ENCODE results near the gene NIPAL3.

The NIPAL3 gene

GRCh38 chr1:24415334-24415909 is at the start of gene NIPAL3:
TSS of gene NIPAL3 (plus strand) at chr1:24415802. CDS start at chr1:24419548, 3,746 bp downstream.
- in situ Hi-C loops (cut with MboI; ENCODE audit: low sequenced_read_pairs), result no loop called here

DNA sequence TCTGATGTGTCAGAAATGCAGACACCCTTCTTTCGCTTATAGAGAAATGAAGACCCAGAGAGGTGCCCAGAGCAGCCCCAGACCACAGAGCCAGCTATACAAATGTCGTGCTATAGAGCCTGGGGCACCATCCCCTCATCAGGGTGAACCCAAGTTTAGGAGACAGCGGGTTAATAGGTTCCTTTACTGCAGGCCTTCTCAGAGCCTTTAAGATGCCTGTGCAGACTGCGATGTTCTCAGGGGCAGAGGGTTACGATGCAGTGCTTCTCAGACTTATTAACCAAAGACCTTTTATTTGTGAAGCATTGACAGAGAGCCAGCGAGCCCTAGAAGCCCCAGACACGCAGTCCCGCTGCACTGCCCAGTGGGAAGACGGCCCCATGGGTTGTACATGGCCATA is 48.9 kb upstream of the NIPAL3 start:
- in situ Hi-C loops (cut with MboI; ENCODE audit: low sequenced_read_pairs), result no loop called here

DNA sequence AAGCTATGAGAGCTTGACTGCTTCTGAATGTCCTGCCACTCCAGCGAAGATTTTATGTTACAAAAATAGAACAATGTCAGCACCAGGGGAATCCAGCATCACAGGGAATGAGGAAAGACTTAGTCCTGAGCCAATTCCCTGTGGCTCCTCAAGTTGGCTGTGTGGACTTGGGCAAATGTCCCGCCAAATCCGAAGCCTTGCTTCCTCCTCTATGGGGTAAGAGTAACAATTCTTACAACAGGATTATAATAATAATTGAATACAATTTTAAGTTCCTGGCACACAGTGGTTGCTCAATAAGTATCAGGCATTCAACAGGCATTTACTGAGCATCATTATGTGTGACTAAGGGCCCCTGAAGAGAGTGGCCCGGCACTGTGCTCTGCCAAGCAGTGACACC is 46.4 kb upstream of the NIPAL3 start:
- in situ Hi-C loops (cut with MboI; ENCODE audit: low sequenced_read_pairs), result no loop called here

GRCh38 chr1:24369801-24370200 is 45.8 kb upstream of the NIPAL3 start:
- in situ Hi-C loops (cut with MboI; ENCODE audit: low sequenced_read_pairs), result no loop called here

GRCh38 chr1:24373044-24373443 is 42.6 kb upstream of the NIPAL3 start:
- in situ Hi-C loops (cut with MboI; ENCODE audit: low sequenced_read_pairs), result no loop called here

- in situ Hi-C loops (cut with MboI; ENCODE audit: low sequenced_read_pairs), result no loop called here
Observed at GRCh38 chr1:24373710-24374109, 41.9 kb upstream of the NIPAL3 start.

DNA sequence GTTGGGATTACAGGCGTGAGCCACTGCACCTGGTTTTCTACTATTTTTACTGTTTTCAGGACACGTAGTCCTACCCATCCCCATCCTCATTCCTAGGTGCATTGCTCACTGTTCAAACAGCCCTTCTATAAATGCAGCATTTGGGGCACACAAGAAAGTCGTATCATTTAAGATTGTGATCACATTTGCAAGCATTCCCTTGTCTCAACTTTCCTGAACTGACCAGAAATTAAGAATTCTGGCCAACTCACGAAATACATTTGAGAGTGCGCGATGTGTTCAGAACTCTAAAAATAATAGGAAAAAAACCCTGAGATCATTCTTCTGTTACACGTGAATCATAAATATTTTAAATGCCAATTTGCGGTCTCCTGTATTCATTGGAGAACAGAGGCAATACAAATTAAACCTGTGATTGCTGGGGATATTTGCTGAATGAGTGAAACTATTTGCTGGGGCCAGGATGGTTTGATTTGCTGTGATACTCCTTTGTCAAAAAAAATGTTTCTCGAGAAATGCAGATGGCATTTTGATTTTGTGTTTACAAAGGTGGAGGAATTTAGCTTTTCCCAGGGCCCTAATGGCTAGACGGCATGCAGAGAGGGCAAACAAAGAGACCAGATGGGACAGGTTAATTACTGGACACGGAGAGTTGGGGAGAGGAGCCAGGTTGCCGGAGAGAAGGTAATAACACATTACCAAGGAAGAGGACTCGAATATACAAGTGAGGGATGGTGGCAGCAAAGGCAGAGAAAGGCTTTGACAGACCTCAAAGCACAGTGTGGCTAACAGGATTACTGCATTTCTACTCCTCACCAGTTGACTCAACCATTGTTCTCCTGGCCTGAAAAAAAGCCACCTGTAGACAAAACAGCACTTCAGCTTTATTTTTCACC is 40.5 kb upstream of the NIPAL3 start:
- in situ Hi-C loops (cut with MboI; ENCODE audit: low sequenced_read_pairs), result loop anchor here (25.0 kb wide), 1 partner anchor 288 kb away; no protein-coding TSS in a partner anchor

GRCh38 chr1:24379733-24380315 is 35.8 kb upstream of the NIPAL3 start:
- in situ Hi-C loops (cut with MboI; ENCODE audit: low sequenced_read_pairs), result loop anchor here (25.0 kb wide), 1 partner anchor 293 kb away; no protein-coding TSS in a partner anchor

- in situ Hi-C loops (cut with MboI; ENCODE audit: low sequenced_read_pairs), result loop anchor here (25.0 kb wide), 1 partner anchor 293 kb away; no protein-coding TSS in a partner anchor
Observed at GRCh38 chr1:24380508-24380907, 35.1 kb upstream of the NIPAL3 start.

- in situ Hi-C loops (cut with MboI; ENCODE audit: low sequenced_read_pairs), result loop anchor here (25.0 kb wide), 1 partner anchor 294 kb away; no protein-coding TSS in a partner anchor
Observed at GRCh38 chr1:24381256-24381655, 34.3 kb upstream of the NIPAL3 start.

GRCh38 chr1:24382165-24382577 is 33.4 kb upstream of the NIPAL3 start:
- in situ Hi-C loops (cut with MboI; ENCODE audit: low sequenced_read_pairs), result loop anchor here (25.0 kb wide), 1 partner anchor 295 kb away; no protein-coding TSS in a partner anchor

DNA sequence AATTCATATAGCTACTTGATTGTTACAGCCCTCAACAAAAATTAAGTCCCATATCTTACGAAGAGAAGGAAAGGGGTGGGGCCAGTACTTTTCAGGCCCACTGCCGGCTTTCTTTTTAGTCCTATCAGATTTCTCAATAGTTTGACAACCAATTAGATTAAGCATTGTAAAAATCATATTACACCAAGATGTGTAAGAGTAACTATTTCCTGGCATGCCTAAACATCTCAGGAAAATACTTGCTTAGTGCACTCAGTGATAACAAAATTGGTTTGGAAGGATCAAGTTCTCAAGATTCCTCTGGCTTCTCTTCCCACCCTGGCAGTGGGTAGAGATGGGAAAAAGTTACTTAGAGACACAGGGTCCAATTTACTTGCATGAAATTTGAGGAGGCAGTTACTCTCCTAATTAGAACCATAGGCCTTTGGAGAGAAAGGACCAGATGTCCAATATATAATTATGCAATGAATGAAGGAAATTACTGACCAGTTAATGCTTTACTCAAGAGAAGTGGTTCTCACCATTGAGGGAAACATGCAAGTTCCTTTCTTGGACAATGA is 32.1 kb upstream of the NIPAL3 start:
- in situ Hi-C loops (cut with MboI; ENCODE audit: low sequenced_read_pairs), result loop anchor here (25.0 kb wide), 1 partner anchor 296 kb away; no protein-coding TSS in a partner anchor

DNA sequence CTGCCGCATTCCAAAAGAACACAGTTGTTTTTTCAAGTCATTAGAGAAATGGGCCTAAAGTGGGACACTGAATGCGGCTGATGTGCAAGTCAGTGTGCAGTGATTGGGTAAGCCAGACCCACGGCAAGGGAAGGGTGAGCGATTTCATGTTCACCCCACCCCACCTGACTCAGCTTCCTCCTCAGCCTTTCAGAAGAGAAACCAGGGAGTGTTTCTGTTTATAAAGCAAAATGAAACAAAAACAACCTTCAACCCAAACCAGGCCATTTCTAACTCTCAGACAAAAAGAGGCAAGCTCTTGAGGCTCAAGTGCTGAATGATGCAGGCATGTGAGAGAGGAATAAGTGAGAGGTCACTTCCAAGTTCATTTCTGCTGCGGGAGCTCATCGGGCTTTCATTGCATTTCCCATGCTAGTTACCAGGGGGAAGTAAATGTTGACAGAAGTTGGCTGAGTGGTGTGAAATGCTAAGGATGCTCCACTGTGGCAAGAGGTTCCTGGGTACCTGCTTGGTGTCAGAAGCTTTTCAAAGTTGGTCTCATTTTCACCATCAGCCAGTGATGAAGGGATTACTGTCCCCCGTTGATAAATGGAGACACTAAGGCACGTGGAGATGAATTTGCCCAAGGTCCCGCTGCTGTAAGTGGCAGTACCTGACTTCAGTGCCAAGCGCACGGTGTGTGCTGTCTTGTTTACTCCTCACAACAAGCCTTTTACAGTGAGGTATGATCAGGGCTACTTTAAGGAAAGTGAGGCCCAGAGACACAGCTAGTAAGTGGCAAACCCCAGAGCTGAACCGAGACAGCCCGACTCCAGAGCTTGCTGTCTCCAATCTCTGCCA is 31.1 kb upstream of the NIPAL3 start:
- in situ Hi-C loops (cut with MboI; ENCODE audit: low sequenced_read_pairs), result loop anchor here (25.0 kb wide), 1 partner anchor 297 kb away; no protein-coding TSS in a partner anchor

DNA sequence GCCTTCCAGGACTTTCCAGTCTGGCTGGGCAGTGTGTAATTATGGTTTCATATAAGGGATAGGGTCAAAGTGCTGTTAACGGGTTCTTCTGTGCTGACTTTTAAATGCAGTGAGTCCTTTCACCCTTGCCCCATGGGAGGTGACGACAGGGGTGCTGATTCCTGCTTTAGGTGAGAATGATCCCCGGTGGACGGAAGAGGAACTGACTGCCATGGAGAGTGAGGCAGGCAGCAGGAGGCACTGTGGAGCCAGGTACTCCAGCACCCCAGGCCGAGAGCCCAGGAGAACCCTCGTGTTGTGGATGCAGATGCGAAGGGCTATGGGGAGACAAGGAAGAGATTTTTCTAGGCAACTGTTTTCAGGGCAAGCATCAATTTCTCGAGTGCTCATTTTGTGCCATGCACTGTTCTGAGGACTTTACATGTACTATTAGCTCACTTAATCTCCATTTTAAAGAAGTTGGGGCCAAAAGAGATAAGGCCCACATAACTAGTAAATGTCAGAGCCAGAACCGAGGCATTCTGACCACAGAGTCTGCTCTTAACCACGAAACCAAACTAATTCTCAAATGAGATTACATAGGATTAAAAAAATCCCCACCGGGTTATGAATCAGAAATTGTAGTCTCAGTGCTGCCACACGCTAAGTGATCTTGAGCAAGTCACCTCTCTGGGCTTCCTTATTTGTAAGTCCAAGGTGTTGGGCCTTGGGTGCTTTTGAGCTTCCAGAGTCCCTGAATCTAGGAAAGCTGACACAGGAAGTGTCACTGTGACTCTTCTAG is 30.3 kb upstream of the NIPAL3 start:
- in situ Hi-C loops (cut with MboI; ENCODE audit: low sequenced_read_pairs), result loop anchor here (25.0 kb wide), 1 partner anchor 298 kb away; no protein-coding TSS in a partner anchor

GRCh38 chr1:24386241-24386640 is 29.4 kb upstream of the NIPAL3 start:
- in situ Hi-C loops (cut with MboI; ENCODE audit: low sequenced_read_pairs), result loop anchor here (25.0 kb wide), 1 partner anchor 299 kb away; no protein-coding TSS in a partner anchor

GRCh38 chr1:24386931-24387330 is 28.7 kb upstream of the NIPAL3 start:
- in situ Hi-C loops (cut with MboI; ENCODE audit: low sequenced_read_pairs), result loop anchor here (25.0 kb wide), 1 partner anchor 300 kb away; no protein-coding TSS in a partner anchor

DNA sequence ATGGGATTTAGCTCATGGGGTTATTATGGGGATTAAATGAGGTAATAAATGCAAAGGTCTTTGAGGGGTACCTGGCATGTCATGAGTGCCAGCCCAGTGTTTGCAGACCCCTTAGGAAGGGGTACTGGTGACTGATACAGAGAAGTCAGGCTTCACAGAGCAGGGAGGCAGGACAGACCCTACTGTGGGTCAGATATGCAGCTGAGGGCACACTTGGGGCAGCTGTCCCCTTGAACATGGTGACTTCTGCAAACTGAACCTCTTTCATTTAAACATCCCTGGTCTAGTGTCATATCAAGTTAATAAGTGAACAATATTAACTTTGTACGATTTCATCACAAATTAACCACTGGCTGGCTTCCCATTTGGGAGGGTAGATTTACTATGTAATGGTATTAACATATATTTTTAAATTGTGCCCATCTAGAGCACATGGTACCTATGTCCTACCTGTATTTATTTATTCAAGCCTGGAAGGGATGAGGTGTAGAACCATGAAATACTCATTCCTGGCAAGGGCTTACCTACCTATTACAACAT is 27.9 kb upstream of the NIPAL3 start:
- in situ Hi-C loops (cut with MboI; ENCODE audit: low sequenced_read_pairs), result loop anchor here (25.0 kb wide), 1 partner anchor 300 kb away; no protein-coding TSS in a partner anchor

- in situ Hi-C loops (cut with MboI; ENCODE audit: low sequenced_read_pairs), result loop anchor here (25.0 kb wide), 1 partner anchor 301 kb away; no protein-coding TSS in a partner anchor
Observed at GRCh38 chr1:24388331-24388885, 27.2 kb upstream of the NIPAL3 start.
